HG03280 (cell line): Measurements from ENCODE around the gene AUTS2.
A peak's percentile ranks its signal among the peaks of the same experiment; 100 is the strongest.

Experiments
- ATAC-seq: cut with Tn5 transposase; IDR thresholded peaks from one replicate; pipeline ENCODE4 v1.9.1; 2021; ENCODE audit warnings: mild to moderate bottlenecking, moderate library complexity; ENCODE audit not compliant: unreplicated experiment

The AUTS2 gene

GRCh38 chr7:70735313-70735712, 1137.0 kb downstream of the AUTS2 start:
- ATAC-seq: no peak

- ATAC-seq: no peak
Measured at GRCh38 chr7:70736715-70737460, 1138.6 kb downstream of the AUTS2 start.

DNA sequence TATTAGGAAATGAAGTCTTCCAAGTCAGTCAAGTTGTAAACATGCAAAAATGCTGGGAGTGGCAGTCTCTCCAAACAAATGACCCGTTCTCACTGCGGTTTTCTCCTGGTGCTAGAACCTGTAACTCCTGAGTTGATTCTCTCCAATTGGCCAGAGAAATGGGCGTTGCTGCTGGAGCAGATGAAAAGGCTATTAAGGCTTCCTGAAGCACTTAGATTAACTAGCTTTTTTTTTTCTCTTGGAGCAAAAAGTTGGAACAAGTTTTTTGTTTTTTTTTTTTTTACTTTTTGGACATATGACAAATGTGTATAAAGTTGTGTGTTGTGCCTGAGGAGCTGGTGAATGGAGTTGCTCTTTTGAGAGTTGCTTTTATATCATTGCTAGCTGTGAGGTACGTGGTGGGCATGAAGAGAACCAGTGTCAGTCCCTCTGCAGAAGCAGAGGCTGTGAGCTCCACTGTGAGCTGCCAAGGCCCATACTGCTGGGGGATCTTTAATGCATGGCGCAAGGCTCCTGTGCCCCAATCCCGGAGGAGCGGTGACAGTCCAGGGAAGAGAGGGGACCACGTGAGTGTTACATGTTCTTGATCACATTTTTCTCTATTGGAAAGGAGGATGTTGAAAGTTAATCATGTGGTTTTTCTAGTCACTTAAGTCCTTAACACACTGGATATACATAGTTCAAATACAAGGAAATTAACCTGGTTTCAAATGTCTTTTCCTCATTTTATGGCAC, 1140.0 kb downstream of the AUTS2 start:
- ATAC-seq: no peak

GRCh38 chr7:70739646-70740210, 1141.5 kb downstream of the AUTS2 start:
- no peak for ATAC-seq

GRCh38 chr7:70741666-70742065, 1143.4 kb downstream of the AUTS2 start:
- no peak for ATAC-seq

GRCh38 chr7:70743531-70744325, 1145.5 kb downstream of the AUTS2 start:
- ATAC-seq: no peak

DNA sequence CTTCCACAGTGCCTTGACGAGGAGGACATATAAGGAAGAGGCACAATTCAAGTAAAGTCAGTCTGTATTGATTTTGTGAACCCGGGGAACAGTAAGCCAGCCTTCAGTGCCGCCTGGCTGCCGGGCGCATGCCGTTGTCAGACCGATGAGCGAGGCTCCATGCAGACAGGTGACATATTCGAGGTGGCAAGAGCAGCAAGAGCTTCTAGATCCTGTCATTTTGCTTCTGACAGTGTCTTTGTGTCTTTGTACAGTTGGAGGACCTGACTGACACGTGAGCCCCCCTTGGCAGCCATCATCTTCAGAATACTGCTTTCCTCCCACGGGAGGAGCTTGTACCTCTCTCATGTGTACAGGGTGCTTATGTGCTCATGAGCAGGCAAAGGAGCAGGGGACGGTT, 1146.2 kb downstream of the AUTS2 start:
- no peak for ATAC-seq

GRCh38 chr7:70749831-70750230, 1151.6 kb downstream of the AUTS2 start:
- ATAC-seq: no peak

- no peak for ATAC-seq
Measured at GRCh38 chr7:70751895-70752294, 1153.6 kb downstream of the AUTS2 start.

GRCh38 chr7:70752794-70753241, 1154.5 kb downstream of the AUTS2 start:
- no peak for ATAC-seq

DNA sequence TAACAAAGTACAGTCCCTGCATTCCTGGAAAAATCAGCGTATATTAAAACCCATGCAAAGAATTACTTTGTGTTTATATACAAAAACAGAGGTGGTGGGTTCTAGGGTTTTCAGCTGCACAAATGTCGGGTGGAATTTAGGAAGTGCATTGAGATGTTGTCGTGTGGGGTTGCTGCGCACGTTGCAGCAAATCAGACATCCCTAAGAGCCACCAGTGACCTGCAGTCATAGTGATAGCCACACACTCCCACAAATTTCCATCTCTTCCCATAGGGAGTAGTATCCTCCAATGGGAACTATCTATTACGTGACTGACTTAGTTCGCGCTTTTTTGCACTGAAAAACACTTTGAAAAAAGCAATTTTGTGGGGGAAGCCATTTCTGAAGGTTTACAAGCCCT, 1158.5 kb downstream of the AUTS2 start:
- no peak for ATAC-seq

GRCh38 chr7:70758646-70759045, 1160.4 kb downstream of the AUTS2 start:
- no peak for ATAC-seq

DNA sequence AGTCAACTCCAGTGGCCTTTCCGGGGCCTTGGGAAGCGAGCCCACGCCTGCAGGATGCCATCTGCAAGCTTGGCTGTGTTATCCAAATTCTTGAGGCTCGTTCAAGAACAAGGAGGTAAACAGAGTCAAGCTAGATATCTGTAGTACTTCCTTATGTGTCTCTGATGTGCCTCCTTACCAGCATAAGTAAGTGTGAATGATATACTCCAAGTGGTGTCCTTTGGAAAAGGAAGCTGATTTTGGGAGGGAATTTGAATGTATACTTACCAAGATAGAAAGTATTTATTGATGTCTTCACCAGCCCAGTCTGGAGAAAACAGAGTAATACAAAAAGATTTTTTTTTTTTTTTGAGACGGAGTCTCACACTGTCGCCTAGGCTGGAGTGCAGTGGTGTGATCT, 1161.4 kb downstream of the AUTS2 start:
- ATAC-seq: no peak

- no peak for ATAC-seq
Measured at GRCh38 chr7:70761711-70762328, 1163.5 kb downstream of the AUTS2 start.

- ATAC-seq: no peak
Measured at GRCh38 chr7:70762696-70763095, 1164.4 kb downstream of the AUTS2 start.

- ATAC-seq: peak; percentile 77
Measured at GRCh38 chr7:70763961-70764691, 1165.9 kb downstream of the AUTS2 start.

GRCh38 chr7:70764701-70765208, 1166.5 kb downstream of the AUTS2 start:
- no peak for ATAC-seq

GRCh38 chr7:70765651-70766050, 1167.4 kb downstream of the AUTS2 start:
- ATAC-seq: no peak

DNA sequence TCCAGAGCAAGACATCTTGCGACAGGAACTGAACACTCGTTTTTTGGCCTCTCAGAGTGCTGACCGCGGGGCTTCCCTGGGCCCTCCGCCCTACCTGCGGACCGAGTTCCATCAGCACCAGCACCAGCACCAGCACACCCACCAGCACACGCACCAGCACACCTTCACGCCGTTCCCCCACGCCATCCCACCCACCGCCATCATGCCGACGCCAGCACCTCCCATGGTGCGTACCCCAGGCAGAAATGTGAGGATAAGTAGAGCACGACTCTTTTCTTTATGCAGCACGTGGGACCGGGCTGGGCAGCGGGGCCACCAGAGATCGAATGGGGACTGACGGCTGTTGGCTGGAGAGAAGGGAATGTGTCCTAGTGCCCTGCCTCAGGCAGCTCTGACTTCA, 1167.8 kb downstream of the AUTS2 start:
- ATAC-seq: no peak

DNA sequence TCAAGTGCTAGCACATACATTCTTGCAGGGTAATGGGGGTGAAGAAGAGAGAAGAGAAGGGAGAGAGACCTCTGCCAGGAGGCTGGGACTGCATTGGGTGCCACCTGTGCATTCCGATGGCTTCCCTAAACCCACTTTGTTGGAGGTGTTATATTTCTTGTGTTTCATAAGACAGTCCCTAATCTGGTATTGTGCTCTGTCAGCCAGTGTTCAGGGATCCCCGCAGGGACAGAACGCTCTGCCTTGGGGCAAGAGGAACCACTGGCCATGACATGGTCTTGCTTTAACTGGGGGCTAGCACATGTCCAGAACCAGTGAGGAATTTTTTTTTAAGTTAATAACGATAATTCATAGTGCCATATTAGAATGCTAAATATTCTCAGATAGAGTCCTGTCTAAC, 1168.4 kb downstream of the AUTS2 start:
- ATAC-seq: no peak
